ENCODE measurements around the gene CD4.

The CD4 gene

GRCh38 chr12:6752167-6752920 lies 37.0 kb upstream of the CD4 start:
- H3K4me2 ChIP-seq = peak overlapping the region; percentile 89

GRCh38 chr12:6752921-6753771 lies 36.2 kb upstream of the CD4 start, which contains the start of gene MLF2:
TSS of gene MLF2 (minus strand) at chr12:6753141. CDS start at chr12:6752334, 807 bp downstream.
- Histone ChIP-seq H3K4me2 (peak within 1 kb of the TSS; percentile 89), H3K27me3 (no peaks in the 10 kb centered on the region), H3K27ac (peak within 1 kb of the TSS; percentile 92), H3K4me1 (peaks cover 37% of the 10 kb centered on the region), H3K4me3 (peak within 1 kb of the TSS; percentile 92), H3K9me3 (no peaks in the 10 kb centered on the region), H3K9ac (peak within 1 kb of the TSS; percentile 95), H3K36me3 (peaks cover 40% of the 10 kb centered on the region), H4K20me1 (peaks cover 25% of the 10 kb centered on the region; the same call in 1 of the 2 replicates)
- no peak for TF ChIP-seq Cebpa-rat (IDR thresholded peaks at IDR 0.05)

More at GRCh38 chr12:6752167-6752920, 37.0 kb upstream of the CD4 start:
- peak overlapping the region; percentile 92 for H3K27ac ChIP-seq
- peaks cover 37% of the 10 kb centered on the region for H3K4me1 ChIP-seq
- no peak for TF ChIP-seq Cebpa-rat (IDR thresholded peaks at IDR 0.05)
- peaks cover 28% of the 10 kb centered on the region; the same call in 1 of the 2 replicates for H4K20me1 ChIP-seq
- H3K4me3 ChIP-seq = peak overlapping the region; percentile 92
- H3K27me3 ChIP-seq = no peaks in the 10 kb centered on the region
- H3K9me3 ChIP-seq = no peaks in the 10 kb centered on the region
- peaks cover 48% of the 10 kb centered on the region for H3K36me3 ChIP-seq
- H3K9ac ChIP-seq = peak overlapping the region; percentile 95

GRCh38 chr12:6753772-6754356 lies 35.5 kb upstream of the CD4 start:
- Histone ChIP-seq H4K20me1 (peaks cover 25% of the 10 kb centered on the region; the same call in 1 of the 2 replicates), H3K4me3 (peak overlapping the region; percentile 92), H3K36me3 (peaks cover 32% of the 10 kb centered on the region), H3K9ac (peak overlapping the region; percentile 95), H3K4me1 (peaks cover 44% of the 10 kb centered on the region), H3K27me3 (no peaks in the 10 kb centered on the region), H3K9me3 (no peaks in the 10 kb centered on the region), H3K4me2 (peak overlapping the region; percentile 89), H3K27ac (no peak overlapping the region)
- no peak for TF ChIP-seq Cebpa-rat (IDR thresholded peaks at IDR 0.05)

- Histone ChIP-seq H3K9me3 (no peaks in the 10 kb centered on the region), H3K4me1 (peaks cover 44% of the 10 kb centered on the region), H3K27ac (no peak overlapping the region), H3K4me3 (no peak overlapping the region), H4K20me1 (peaks cover 24% of the 10 kb centered on the region; the same call in 1 of the 2 replicates), H3K4me2 (peak overlapping the region; percentile 89), H3K9ac (no peak overlapping the region), H3K27me3 (no peaks in the 10 kb centered on the region), H3K36me3 (peaks cover 27% of the 10 kb centered on the region)
- TF ChIP-seq Cebpa-rat (IDR thresholded peaks at IDR 0.05) = no peak
These were observed 34.9 kb upstream of the CD4 start for GRCh38 chr12:6754411-6754810.

GRCh38 chr12:6757028-6757690 lies 32.2 kb upstream of the CD4 start:
- Histone ChIP-seq H3K27ac (no peak overlapping the region), H3K9me3 (no peaks in the 10 kb centered on the region), H3K4me2 (peak overlapping the region; percentile 14; the same call in 1 of the 2 replicates), H3K4me3 (no peak overlapping the region), H4K20me1 (peaks cover 4% of the 10 kb centered on the region; the same call in 1 of the 2 replicates), H3K9ac (no peak overlapping the region), H3K27me3 (peaks cover 9% of the 10 kb centered on the region), H3K4me1 (peaks cover 30% of the 10 kb centered on the region), H3K36me3 (no peaks in the 10 kb centered on the region)
- TF ChIP-seq Cebpa-rat (IDR thresholded peaks at IDR 0.05) = no peak

- 0 out of 2 replicates have a peak, but pooled peaks cover 5% of the 10 kb centered on the region for H4K20me1 ChIP-seq
- H3K9ac ChIP-seq = no peak overlapping the region
- peaks cover 23% of the 10 kb centered on the region for H3K27me3 ChIP-seq
- H3K36me3 ChIP-seq = no peaks in the 10 kb centered on the region
- H3K9me3 ChIP-seq = no peaks in the 10 kb centered on the region
- no peak for TF ChIP-seq Cebpa-rat (IDR thresholded peaks at IDR 0.05)
- H3K4me3 ChIP-seq = no peak overlapping the region
- peak overlapping the region; percentile 11; the same call in 1 of the 2 replicates for H3K4me2 ChIP-seq
- no peak overlapping the region for H3K27ac ChIP-seq
- peaks cover 27% of the 10 kb centered on the region for H3K4me1 ChIP-seq
These were observed 30.7 kb upstream of the CD4 start for GRCh38 chr12:6758506-6759095.

GRCh38 chr12:6759741-6760140 lies 29.6 kb upstream of the CD4 start:
- peaks cover 35% of the 10 kb centered on the region for H3K27me3 ChIP-seq
- peaks cover 25% of the 10 kb centered on the region for H3K4me1 ChIP-seq
- H4K20me1 ChIP-seq = 0 out of 2 replicates have a peak, but pooled peaks cover 7% of the 10 kb centered on the region
- TF ChIP-seq Cebpa-rat (IDR thresholded peaks at IDR 0.05) = no peak
- H3K27ac ChIP-seq = no peak overlapping the region
- H3K4me3 ChIP-seq = no peak overlapping the region
- H3K9me3 ChIP-seq = no peaks in the 10 kb centered on the region
- H3K4me2 ChIP-seq = no peak overlapping the region
- H3K36me3 ChIP-seq = no peaks in the 10 kb centered on the region
- H3K9ac ChIP-seq = no peak overlapping the region

GRCh38 chr12:6763380-6763779 lies 25.9 kb upstream of the CD4 start:
- H3K9ac ChIP-seq = no peak overlapping the region
- H3K27me3 ChIP-seq = peaks cover 71% of the 10 kb centered on the region
- H3K27ac ChIP-seq = no peak overlapping the region
- H3K4me1 ChIP-seq = peaks cover 31% of the 10 kb centered on the region
- no peak for TF ChIP-seq Cebpa-rat (IDR thresholded peaks at IDR 0.05)
- H4K20me1 ChIP-seq = peaks cover 26% of the 10 kb centered on the region
- no peak overlapping the region for H3K4me3 ChIP-seq
- H3K9me3 ChIP-seq = no peaks in the 10 kb centered on the region
- H3K36me3 ChIP-seq = no peaks in the 10 kb centered on the region
- H3K4me2 ChIP-seq = no peak overlapping the region
